Measurements from ENCODE around the gene MKLN1. TPM values are rescaled to one million over a fixed set of nuclear protein-coding genes. Genes with fewer than 3 reads are reported as not detected.

MKLN1 gene
- total RNA-seq, 1 donor from 2014 or later, result 15.2 TPM

GRCh38 chr7:131538071-131538812, 210.6 kb downstream of the MKLN1 start:
- no peak for DNase-seq (ENCODE audit: low read depth)
- H3K4me3 ChIP-seq (ENCODE audit: low read depth, low read length), result no peak overlapping the region
- no peak for TF ChIP-seq CTCF (conservative IDR thresholded peaks at IDR 0.05; ENCODE audit: low read depth, low read length)

GRCh38 chr7:131538813-131539179, 211.1 kb downstream of the MKLN1 start:
- H3K4me3 ChIP-seq (ENCODE audit: low read depth, low read length), result no peak overlapping the region
- DNase-seq (ENCODE audit: low read depth), result no peak
- TF ChIP-seq CTCF (conservative IDR thresholded peaks at IDR 0.05; ENCODE audit: low read depth, low read length), result no peak

GRCh38 chr7:131540491-131541162, 213.0 kb downstream of the MKLN1 start:
- DNase-seq (ENCODE audit: low read depth), result no peak
- no peak overlapping the region for H3K4me3 ChIP-seq (ENCODE audit: low read depth, low read length)
- no peak for TF ChIP-seq CTCF (conservative IDR thresholded peaks at IDR 0.05; ENCODE audit: low read depth, low read length)

- TF ChIP-seq CTCF (conservative IDR thresholded peaks at IDR 0.05; ENCODE audit: low read depth, low read length), result no peak
- no peak overlapping the region for H3K4me3 ChIP-seq (ENCODE audit: low read depth, low read length)
- DNase-seq (ENCODE audit: low read depth), result no peak
Observed at GRCh38 chr7:131543298-131543697, 215.6 kb downstream of the MKLN1 start.

- no peak overlapping the region for H3K4me3 ChIP-seq (ENCODE audit: low read depth, low read length)
- TF ChIP-seq CTCF (conservative IDR thresholded peaks at IDR 0.05; ENCODE audit: low read depth, low read length), result no peak
- DNase-seq (ENCODE audit: low read depth), result no peak
Observed at GRCh38 chr7:131544021-131544420, 216.3 kb downstream of the MKLN1 start.

DNA sequence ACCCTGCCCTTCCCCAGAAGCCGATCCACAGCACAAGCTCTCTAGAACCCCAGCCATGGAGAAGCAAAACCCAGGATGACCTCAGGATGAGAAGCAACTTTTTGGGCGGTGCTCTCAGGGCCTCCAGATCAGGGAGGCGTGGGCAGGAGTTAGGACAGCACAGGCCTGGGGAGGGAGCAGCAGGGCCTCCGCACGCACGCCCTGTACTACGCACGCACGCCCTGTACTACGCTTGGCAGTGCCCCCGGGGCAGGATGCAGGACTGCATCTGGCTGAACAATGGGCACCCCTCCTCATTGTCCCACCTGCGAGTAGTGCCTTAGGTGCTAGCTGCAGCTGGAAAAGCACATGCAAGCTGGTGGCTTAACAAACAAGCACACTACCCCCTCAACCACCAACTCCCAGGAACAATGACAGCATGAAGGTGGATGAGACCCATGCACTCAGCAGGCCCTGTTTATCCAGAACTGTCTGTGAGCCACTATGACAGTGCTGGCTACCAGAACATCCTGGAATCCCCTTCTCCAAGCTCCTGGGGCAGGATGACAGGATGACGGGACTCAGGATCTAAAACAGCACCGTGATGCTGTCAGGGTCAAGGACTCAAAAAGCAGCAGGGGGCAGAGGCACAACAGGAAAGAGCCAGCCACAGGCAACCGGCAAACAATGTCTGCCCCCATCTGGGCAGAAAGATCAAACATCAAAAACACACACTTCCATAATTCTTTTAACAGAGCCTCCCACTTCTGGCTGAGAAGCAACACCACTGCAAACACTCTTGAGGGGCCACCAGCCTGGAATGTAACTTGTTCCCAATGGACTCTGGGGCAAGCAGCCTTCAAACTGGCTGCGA, 217.0 kb downstream of the MKLN1 start:
- H3K4me3 ChIP-seq (ENCODE audit: low read depth, low read length), result no peak overlapping the region
- no peak for DNase-seq (ENCODE audit: low read depth)

More for the DNA sequence above, 217.0 kb downstream of the MKLN1 start:
- TF ChIP-seq CTCF (conservative IDR thresholded peaks at IDR 0.05; ENCODE audit: low read depth, low read length), result peak; percentile 33
